NCI-H345 treated with DMSO at 0.1 percent for 48 hours (cell line): ENCODE data around the gene PCSK7.

Experiments
- DNase-seq: peaks from one replicate; lab custom pipeline; 2025; ENCODE audit not compliant: unreplicated experiment; lab: John Stamatoyannopoulos, UW

The PCSK7 gene

DNA sequence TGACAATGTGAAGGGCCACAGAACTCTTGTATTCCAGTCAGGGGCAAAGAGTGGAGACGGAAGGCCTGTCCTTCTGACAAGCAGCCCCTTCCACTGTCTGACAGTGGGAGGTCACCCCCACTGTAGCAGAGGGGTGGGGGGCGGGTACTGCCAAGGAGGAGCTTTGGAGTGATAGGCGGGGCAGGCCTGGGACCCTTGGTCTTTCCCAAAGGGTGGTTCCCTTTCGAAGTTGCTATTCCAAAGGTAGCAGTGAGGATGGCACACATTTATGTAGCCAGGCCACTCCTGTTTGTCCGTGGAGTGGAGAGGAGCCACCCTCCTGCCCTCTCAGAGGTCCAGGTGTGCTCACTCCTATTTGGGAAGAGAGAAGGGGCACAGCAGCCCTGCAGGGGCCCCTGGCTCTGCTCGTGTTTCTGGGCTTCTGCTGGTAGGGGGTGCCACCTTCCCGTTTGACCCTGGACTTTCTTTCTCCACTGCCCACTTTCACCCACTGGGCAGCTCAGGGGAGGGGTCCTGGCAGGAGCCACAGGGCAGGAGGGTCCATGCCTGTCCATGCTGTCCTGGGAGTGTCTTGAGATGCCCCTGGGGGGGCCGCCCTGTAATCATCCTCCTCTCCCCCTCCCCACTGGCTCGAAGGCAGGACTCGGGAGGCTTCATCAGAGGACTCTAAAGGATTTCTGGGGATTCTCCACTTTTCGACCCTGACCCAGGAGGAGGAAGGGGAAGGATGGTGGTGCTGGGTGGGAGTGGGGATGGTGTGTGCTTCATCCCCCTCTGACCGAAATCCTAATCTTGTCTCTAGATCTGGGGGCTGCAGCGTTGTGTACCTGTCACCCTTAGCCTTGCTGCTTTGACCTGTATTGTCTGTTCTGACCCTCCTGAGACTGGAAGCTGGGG, 31.7 kb downstream of the PCSK7 start:
- DNase-seq, result no peak

DNA sequence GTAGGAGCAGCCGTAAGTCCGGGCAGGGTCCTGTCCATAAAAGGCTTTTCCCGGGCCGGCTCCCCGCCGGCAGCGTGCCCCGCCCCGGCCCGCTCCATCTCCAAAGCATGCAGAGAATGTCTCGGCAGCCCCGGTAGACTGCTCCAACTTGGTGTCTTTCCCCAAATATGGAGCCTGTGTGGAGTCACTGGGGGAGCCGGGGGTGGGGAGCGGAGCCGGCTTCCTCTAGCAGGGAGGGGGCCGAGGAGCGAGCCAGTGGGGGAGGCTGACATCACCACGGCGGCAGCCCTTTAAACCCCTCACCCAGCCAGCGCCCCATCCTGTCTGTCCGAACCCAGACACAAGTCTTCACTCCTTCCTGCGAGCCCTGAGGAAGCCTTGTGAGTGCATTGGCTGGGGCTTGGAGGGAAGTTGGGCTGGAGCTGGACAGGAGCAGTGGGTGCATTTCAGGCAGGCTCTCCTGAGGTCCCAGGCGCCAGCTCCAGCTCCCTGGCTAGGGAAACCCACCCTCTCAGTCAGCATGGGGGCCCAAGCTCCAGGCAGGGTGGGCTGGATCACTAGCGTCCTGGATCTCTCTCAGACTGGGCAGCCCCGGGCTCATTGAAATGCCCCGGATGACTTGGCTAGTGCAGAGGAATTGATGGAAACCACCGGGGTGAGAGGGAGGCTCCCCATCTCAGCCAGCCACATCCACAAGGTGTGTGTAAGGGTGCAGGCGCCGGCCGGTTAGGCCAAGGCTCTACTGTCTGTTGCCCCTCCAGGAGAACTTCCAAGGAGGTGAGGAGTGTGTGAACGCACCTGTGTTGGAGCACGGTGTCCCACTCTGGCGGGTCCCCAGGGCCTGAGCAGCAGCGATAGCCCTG, 32.6 kb downstream of the PCSK7 start, which contains the start of gene TAGLN:
Gene TAGLN, plus strand, starts transcription at position 318 of the 863 bp plus-strand sequence. CDS start 3,644 bp downstream, outside the sequence.
- no peak for DNase-seq

DNA sequence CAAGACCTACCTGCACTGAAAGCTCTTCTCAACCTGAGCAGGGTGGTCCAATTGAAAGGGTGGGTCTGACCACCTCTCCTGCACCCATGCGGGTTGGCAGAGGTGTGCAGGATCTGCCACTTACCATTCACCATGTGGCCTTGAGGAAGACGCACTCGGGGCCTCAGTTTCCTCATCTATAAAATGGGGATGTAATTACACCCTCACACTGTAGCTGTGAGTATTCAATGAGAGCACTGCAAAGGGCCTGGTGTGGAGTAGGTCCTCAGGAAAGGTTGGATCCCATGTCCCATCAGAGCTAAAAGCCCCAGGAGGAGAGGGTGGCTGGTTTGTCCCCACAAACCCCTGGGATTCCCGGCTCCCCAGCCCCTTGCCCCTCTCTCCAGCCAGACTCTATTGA, 33.3 kb downstream of the PCSK7 start:
- DNase-seq, result no peak

DNA sequence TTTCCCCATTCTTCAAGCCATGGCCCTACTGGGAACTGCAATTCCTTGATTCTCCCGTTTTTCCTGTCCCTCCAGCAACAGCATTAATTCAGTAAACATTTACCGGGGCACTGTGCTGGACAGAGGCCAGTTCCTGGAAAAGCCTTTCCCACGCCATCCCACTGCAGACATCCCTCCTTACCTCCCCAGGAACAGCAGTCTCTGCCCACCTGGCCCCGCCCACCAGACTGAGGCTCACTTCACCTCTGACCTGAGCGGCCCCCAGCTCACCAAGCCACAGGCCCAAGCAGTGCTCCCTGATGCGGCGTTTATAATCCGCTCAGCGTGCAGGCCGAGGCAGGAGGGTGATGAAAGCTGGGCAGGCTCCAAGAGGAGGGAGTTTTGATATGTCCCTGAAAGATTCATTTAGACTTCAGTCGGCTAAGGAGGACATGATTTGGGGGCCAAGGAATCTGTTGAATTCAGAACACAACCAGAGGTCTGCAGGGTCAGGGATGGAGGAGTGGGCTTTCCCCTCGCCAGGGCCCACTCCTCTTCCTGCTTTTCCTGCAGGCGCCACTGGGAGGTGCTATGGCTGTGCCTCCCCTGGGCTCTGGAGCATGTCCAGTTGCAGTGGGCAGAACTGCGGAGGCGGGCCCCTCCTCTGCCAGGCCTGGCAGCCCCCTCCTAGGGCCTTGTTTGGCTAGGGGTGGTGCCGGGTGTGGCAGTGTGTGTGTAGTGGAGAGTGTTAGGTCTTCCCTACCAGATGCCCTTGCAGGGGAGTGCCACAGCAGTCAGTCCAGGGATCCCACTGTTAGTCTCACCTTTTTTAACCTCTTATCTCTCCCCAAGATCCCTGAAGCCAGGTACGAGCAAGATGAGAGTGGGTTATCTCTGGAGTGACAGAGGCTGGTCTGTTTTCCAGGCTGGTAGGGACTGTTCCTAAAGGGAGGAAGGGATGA, 34.1 kb downstream of the PCSK7 start:
- DNase-seq, result no peak

DNA sequence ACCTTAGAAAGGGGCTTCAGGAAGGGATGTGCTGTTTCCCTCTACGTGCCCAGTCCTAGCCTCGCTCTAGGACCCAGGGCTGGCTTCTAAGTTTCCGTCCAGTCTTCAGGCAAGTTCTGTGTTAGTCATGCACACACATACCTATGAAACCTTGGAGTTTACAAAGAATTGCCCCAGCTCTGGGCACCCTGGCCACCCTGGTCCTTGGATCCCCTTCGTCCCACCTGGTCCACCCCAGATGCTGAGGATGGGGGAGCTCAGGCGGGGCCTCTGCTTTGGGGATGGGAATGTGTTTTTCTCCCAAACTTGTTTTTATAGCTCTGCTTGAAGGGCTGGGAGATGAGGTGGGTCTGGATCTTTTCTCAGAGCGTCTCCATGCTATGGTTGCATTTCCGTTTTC, 34.9 kb downstream of the PCSK7 start:
- DNase-seq, result no peak

DNA sequence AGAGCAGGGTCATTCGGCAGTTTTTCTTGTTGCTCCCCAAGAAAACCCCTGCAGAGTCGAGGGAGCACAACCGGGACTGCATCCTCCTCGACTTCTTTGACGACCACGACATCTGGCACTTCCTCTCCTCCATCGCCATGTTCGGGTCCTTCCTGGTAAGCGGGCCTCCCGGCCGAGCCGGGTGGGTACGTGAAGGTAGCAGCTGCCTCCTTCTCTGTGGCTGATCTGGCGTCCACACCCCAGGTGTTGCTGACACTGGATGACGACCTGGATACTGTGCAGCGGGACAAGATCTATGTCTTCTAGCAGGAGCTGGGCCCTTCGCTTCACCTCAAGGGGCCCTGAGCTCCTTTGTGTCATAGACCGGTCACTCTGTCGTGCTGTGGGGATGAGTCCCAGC, 36.1 kb downstream of the PCSK7 start:
- no peak for DNase-seq

DNA sequence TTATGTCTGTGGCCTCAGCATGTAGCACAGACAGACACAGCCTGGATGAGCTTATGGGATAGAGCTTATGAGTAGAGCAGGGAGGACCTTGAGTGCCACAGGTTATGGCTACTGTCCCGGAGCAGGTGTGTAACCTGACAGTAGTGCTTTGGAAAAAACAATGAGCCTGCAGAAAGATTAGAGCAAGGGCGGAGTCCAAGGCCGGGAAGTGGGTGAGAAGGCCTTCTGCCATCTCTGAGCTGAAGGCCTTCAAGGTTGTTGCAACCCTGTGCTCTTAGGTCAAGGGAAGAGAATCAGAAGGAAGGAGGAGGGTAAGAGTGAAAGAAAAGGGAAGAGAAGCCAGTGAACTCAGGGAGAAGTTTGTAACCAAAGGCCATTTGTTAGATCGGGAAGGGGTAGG, 36.6 kb downstream of the PCSK7 start:
- no peak for DNase-seq

DNA sequence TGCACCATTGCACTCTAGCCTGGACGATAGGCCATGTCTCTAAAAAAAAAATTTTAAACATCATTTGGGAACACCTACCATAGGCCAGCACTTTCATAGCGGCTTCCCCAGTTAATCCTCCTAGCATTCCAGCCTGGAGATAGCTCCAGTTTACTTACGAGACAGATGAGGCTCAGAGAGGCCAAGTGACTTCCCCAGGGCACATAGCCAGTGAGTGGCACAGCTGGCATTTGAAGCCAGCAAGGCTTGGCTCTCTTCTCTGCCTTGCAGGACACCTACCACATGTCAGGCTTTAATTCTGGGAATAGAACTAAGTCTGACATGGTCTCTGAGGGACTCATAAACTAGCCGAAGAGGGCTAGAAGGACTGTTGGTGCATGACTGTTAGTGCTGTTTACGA, 37.6 kb downstream of the PCSK7 start:
- DNase-seq, result no peak

DNA sequence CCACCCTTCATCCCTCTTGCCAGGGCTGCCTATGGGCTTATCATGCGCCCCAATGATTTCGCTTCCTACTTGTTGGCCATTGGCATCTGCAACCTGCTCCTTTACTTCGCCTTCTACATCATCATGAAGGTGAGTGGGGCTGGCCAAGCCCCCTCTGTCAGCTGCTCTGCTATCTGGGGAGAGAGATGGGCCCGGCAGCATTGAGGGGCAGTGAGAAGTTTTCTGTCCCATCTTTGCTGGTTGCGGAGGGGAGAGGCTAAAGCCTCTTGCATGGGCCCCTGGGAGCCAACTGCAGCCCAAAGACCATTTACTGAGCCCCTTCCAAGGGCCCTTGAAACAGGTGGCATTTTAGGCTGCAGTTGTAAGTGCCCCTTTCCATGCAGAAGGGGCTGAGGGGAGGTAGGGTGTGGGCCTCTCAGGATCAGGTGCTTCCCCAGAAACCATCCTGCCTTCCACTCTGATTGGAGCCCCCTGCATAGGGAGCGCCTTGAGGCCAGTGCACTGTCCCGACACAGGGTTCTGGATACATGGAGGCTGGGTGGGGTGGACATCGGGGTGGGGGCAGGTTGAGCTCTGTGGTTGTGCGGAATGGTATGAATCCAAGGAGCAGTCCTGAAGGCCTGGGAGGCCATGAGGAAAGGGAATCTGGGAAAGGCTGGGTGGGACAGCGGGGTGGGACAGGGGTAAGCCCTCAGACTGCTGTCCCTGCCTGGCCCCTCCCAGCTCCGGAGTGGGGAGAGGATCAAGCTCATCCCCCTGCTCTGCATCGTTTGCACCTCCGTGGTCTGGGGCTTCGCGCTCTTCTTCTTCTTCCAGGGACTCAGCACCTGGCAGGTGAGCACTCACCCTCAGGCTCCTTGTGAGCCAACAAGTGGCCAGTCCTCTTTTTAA, 38.5 kb downstream of the PCSK7 start:
- DNase-seq, result no peak

DNA sequence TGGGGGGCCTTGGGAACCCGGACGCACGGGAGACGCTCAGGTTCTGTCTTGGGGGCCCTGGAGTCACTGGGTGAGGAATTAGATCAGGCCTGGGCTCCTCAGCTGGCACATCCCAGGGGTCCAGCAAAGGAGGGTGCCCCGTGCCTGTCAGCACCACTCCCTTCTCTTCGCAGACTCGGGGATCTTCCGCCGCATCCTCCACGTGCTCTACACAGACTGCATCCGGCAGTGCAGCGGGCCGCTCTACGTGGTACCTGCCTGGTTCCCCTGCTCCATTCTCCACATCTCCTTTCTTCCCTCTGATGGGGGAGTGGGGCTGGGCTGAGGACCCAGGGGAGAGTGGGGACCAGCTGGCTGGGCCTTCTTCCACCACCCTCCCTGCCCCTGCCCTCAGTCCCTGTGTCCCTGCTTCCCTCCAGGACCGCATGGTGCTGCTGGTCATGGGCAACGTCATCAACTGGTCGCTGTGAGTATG, 39.4 kb downstream of the PCSK7 start:
- DNase-seq, result no peak

DNA sequence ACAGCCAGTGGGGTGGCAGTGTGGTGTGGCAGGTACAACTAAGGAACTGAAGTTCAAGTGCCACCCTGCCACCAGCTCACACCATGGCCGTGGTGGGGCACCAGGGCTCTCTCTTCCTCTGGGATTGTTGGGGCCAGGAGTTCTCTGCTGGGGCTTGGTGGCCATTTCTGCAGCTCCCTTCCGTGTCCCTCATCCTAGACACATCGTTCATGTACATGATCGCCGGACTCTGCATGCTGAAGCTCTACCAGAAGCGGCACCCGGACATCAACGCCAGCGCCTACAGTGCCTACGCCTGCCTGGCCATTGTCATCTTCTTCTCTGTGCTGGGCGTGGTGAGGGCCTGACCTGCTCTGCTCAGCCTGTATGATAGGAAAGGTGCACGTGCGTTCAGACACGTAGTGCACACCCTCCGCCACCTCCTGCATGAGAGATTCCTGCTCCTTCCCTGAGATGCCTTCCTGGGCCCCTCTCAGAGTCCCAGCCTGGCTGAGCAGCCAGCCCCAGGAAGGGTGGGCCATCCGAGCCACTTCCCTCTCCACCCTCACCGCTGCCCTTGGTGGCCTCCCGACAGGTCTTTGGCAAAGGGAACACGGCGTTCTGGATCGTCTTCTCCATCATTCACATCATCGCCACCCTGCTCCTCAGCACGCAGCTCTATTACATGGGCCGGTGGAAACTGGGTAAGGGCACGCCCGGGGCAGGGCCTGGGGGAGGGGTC, 40.0 kb downstream of the PCSK7 start:
- no peak for DNase-seq

DNA sequence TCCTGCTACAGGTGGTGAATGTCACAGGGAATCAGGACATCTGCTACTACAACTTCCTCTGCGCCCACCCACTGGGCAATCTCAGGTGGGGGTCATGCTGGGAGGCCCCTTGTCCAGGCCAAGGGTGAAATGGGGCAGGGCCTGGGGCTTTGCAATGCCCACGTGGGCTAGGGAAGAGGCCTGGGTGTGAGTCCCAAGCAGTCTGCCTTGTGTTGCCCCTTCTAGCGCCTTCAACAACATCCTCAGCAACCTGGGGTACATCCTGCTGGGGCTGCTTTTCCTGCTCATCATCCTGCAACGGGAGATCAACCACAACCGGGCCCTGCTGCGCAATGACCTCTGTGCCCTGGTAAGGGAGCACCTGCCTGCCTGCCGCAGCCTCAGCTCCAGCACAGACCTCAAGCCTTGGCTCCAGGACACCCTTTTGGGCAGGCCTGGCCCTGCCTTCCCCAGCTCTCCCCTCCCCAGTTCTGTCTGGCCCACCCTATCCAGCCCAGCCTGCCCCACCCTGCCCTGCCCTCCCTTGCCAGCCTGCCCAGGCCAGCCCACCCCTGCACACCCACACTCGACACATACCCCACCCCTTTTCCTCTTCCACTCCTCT, 41.8 kb downstream of the PCSK7 start:
- no peak for DNase-seq

DNA sequence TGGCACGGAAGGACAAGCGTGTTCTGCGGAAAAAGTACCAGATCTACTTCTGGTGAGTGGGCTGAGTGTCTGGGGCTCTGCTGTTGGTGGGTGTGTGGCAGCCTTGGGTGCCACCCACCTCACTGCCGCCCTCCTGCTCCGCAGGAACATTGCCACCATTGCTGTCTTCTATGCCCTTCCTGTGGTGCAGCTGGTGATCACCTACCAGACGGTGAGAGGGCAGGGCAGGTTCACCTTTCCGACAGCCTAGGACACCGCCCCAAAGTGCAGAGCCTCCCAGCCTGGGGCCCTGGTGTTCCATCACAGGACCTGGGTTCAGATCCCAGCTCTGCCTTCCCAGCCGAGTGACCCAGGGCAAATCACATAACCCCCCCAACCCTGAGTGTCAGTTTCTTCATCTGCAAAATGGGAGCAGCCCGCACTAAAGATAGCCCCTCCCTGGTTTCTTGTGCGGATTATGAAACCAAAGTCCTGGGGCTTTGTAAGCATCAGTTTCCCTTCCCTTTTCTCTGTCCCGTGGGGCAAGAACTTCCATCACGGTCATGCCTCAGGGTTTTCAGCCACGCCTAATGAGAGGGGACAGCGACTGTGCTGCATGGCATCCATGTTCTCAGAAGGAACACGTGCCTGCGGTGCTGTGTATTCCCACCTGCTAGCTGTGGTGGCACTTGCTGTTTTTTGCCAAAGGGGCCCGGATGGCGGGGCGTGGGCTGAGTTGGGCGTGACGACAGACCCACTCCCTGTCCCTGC, 42.5 kb downstream of the PCSK7 start:
- DNase-seq, result no peak

DNA sequence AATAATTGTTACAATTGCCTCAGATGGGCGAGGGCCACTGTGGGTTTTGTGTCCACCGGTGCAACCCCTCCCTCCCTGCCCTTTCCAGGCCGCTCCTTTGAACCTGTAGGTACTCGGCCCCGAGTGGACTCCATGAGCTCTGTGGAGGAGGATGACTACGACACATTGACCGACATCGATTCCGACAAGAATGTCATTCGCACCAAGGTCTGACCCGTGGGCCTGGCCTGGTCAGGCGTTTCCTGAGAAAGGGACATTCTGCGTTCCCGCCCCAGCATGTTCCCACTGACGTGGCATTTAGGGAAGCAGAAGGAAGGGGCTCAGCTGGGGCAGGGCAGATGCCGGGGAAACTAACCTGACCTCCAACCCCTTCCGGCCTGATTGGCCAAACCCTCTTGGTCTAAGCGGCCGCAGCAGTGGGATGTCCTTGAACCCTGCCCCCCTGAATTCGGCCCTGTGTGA, 43.2 kb downstream of the PCSK7 start:
- DNase-seq, result no peak

DNA sequence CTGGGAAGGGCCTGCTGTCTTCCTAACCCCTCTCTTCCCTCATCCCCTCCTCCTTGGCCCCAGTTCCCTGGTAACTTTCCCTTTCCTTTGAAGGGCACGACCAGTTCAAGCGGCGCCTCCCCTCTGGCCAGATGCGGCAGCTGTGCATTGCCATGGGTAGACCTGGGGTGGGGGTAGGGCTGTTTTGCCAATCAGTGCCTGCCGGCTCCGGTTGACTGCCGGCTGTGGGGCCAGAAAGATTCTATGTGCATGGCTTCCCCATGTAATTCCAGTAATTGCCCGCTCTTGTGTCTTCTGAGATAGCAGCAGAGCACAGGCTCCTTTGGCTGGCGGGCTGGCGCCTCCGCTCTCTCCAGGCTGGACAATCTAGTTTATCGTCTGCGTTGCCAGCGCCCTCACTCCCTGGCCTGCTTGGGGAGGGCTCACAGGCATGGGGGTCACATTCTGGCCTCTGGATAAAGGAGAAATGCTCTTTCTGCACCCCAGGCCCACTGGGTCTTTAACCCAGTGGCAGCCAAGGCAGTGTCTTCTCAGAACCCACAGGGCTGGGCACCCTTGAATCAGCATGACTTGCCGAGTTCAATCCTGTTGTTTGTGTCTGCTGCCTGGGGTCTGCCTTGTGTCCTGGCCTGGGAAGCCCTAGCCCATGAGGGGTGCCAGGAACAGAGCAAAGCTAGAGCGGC, 43.9 kb downstream of the PCSK7 start:
- no peak for DNase-seq

DNA sequence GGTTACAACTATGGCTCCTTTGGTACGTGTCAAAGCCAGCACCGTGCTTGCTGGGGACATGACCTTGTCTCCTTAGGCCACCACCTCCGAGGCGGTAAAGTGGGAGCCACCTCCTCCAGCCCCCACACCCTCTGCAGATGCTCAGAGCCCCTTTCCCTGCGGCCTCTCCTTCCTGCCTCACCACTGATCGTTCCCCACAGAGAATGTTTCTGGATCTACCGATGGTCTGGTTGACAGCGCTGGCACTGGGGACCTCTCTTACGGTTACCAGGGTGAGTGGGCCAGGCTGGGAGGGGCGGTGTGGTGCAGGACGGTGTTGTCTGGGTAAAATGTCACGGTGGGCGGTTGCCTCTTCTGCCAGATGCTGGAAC, 44.5 kb downstream of the PCSK7 start:
- no peak for DNase-seq

DNA sequence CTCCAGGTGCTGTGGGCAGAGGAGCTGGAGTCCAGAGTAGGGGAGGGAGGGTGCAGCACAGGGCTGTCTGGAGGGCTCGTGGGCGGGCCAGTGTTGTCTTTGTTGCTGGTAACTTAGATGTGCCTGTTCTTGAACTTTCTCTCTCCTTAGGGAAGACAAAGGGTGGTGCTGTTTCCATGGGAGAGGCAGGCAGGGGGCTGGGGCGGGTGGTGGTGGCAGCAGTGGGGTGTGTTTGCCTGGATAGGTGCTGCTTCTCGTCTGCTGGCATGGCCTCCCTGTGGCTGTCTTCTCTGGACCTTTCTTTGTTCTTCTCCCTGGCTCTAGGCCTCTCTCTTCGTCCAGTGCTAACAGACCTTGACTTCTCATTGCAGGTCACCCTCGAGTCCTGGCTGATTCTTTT, 44.9 kb downstream of the PCSK7 start:
- no peak for DNase-seq

DNA sequence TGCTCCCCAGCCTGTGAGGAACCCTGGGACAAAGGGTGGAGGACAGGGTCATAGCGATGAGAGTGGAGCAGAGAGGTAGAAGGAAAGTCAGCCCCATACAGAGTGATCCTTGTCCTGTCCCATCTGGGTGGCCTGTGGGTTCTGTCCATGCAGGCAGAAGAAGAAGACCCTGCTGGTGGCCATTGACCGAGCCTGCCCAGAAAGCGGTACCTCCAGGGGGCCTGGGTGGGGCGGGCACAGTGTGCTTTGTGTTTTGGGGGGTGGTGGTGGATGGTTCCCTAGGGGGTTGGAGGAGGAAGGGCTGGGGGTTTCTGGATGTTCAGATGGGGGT, 45.5 kb downstream of the PCSK7 start:
- no peak for DNase-seq
